ENCODE results near the gene SUPT5H.
"Not testable (repeated sequence)": the region's sequence is repeated elsewhere in the genome, so short reads cannot be mapped to it uniquely, and the experiment has no call there.

SUPT5H gene

DNA sequence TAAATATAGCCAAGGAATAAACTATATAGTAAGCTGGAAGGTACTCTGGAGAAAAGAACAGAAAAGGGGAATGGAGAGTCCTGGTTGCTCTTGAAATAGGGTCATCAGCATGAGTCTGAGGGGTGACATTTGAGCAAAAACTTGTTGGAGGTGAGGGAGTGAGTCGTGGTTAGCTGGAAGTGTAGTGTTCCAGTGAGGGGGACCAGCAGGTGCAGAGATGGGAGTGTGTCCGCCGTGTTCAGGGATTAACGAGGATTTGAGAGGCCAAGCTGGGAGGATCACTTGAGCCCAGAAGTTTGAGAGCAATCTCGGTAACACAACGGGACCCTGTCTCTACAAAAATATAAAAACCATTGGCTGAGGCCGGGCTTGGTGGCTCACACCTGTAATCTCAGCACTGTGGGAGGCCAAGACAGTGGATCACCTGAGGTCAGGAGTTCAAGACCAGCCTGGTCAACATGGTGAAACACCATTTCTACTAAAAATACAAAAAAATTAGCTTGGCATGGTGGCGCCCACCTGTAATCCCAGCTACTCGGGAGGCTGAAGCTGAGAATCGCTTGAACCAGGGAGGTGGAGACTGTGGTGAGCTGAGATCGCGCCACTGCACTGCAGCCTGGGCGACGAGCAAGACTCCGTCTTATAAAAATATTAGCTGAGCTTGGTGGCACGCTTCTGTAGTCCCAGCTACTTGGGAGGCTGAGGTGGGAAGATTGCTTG is 1.1 kb downstream of the SUPT5H start:
- DNase-seq (ENCODE audit: low read depth, low spot score): no peak
- peak overlapping the region; percentile 99 for H3K4me3 ChIP-seq (ENCODE audit: low read length)

- no peak overlapping the region for H3K4me3 ChIP-seq (ENCODE audit: low read length)
- no peak for DNase-seq (ENCODE audit: low read depth, low spot score)
Measured at GRCh38 chr19:39448271-39448670, 2.9 kb downstream of the SUPT5H start.

DNA sequence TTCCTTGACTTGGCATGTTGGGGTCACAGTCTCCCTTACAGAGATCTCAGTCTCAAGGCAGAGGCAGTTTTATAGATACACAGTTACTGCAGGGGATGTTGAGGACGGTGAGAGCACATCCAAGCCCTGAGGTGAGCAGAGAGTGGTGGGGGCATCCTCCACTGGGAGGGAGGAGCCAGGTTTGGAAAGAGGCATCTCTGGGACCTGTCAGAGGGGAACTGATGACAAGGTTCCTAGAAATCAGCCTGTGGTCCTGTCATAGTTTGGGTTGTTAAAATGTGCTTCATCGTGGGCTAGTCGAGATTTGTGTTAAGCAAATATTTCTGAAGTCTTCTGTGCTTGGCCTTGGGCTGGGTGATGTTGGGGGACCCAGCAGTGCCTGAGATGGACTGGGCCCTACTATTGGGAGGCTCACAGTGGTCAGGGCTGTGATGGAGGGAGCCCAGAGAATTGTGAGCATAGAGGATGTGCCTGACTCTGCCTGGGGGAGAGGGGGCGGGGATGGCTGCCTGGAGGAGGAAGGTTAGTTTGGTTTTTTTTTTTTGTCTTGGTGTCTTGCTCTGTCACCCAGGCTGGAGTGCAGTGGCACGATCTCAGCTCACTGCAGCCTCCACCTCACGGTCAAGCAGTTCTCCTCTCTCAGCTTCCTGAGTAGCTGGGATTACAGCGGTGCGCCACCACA is 3.9 kb downstream of the SUPT5H start:
- no peak overlapping the region for H3K4me3 ChIP-seq (ENCODE audit: low read length)
- no peak for DNase-seq (ENCODE audit: low read depth, low spot score)

- H3K4me3 ChIP-seq (ENCODE audit: low read length); DNase-seq (ENCODE audit: low read depth, low spot score): not testable (repeated sequence)
Measured at GRCh38 chr19:39451257-39451656, 5.9 kb downstream of the SUPT5H start.

DNA sequence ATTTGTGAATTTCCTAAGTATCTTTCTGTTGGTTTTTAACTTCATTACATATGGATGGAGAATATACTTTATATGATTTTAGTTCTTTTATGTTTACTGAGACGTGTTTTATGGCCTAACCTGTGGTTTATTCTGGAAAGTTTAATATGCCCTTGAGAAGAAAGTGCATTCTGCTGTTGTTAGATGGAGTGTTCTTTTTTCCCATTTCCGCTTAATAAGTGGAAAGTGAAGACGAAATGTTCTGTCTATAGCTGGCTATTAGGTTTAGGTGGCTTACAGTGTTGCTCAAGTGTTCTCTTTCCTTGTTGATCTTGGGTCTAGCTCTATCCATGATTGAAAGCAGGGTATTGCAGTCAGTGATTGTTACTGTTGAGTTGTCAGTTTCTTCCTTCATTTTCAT is 18.0 kb downstream of the SUPT5H start:
- no peak for DNase-seq (ENCODE audit: low read depth, low spot score)
- H3K4me3 ChIP-seq (ENCODE audit: low read length): no peak overlapping the region

- DNase-seq (ENCODE audit: low read depth, low spot score): no peak
- H3K4me3 ChIP-seq (ENCODE audit: low read length): no peak overlapping the region
Measured at GRCh38 chr19:39465956-39466747, 20.8 kb downstream of the SUPT5H start.

GRCh38 chr19:39467941-39468340 is 22.6 kb downstream of the SUPT5H start:
- no peak overlapping the region for H3K4me3 ChIP-seq (ENCODE audit: low read length)
- no peak for DNase-seq (ENCODE audit: low read depth, low spot score)

DNA sequence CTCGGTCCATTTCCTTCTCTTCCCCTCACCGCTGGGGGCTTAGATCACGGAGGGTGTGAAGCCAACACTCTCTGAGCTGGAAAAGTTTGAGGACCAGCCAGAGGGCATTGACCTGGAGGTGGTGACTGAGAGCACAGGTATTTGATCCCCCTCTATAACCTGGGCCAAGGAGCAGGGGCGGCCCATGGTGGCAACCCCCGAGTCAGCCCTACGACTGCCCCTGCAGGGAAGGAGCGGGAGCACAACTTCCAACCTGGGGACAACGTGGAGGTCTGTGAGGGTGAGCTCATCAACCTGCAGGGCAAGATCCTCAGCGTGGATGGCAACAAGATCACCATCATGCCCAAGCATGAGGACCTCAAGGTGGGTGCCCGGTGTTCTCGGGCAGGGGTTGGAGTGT is 23.7 kb downstream of the SUPT5H start:
- no peak overlapping the region for H3K4me3 ChIP-seq (ENCODE audit: low read length)
- DNase-seq (ENCODE audit: low read depth, low spot score): no peak

DNA sequence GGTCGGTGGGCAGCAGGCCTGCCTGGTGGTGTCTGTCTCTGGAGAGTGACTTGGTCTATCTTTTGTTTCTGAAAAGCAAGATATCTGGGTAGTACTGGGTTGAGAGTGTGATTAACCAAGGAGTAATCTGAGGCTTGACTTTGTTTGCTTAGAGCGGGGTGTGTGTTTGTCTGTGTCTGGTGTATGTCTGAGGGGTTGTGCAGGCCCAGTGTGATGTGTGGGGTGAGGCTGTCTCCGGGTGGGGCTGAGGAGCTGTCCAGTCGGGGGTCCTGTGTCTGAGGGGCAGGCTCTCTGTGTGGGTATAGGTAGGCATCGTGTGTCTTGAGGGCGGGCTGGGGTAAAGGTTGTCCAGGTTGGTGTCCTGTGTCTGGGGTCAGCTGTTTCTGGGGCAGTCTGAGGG is 24.2 kb downstream of the SUPT5H start:
- DNase-seq (ENCODE audit: low read depth, low spot score): no peak
- no peak overlapping the region for H3K4me3 ChIP-seq (ENCODE audit: low read length)

- H3K4me3 ChIP-seq (ENCODE audit: low read length): no peak overlapping the region
- DNase-seq (ENCODE audit: low read depth, low spot score): no peak
Measured at GRCh38 chr19:39470724-39471339, 25.4 kb downstream of the SUPT5H start.

GRCh38 chr19:39471756-39472536 is 26.6 kb downstream of the SUPT5H start:
- no peak for DNase-seq (ENCODE audit: low read depth, low spot score)
- H3K4me3 ChIP-seq (ENCODE audit: low read length): no peak overlapping the region

- no peak for DNase-seq (ENCODE audit: low read depth, low spot score)
- no peak overlapping the region for H3K4me3 ChIP-seq (ENCODE audit: low read length)
Measured at GRCh38 chr19:39472746-39473442, 27.5 kb downstream of the SUPT5H start.

DNA sequence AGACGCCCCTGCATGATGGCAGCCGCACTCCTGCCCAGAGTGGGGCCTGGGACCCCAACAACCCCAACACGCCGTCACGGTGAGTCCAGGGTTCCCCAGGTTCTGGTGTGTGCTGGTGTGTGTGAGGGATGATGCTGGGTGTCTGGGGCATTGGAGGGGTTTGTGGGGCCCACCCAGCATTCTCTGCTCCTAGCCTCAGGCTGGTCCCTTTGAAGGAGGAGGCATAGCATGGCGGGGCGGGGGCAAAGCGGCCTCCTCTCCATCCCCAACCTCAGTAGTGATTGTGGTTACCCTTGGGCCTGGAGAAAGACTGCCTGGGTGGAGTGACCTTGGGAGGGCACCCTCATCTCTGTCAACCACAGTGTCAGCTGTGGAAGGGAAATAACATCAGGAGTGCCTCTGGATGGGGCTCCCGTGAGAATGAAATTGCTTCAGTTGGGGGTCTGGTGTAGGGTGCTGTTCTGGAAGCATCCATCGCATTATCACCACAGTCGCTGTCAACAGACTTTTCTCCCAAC is 28.1 kb downstream of the SUPT5H start:
- H3K4me3 ChIP-seq (ENCODE audit: low read length): no peak overlapping the region
- no peak for DNase-seq (ENCODE audit: low read depth, low spot score)

DNA sequence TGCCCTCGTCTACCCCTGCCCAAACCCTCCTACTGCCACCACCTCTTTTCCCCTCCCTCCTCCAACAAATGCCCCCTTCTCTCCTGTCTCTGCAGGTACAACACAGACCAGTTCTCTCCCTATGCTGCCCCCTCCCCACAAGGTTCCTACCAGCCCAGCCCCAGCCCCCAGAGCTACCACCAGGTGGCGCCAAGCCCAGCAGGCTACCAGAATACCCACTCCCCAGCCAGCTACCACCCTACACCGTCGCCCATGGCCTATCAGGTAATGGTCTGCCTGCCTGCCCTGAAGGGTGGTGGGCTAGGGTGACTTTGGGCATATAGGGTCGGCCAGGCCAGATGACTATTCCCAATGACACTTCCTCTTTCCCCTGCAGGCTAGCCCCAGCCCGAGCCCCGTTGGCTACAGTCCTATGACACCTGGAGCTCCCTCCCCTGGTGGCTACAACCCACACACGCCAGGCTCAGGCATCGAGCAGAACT is 28.8 kb downstream of the SUPT5H start:
- DNase-seq (ENCODE audit: low read depth, low spot score): no peak
- H3K4me3 ChIP-seq (ENCODE audit: low read length): no peak overlapping the region

DNA sequence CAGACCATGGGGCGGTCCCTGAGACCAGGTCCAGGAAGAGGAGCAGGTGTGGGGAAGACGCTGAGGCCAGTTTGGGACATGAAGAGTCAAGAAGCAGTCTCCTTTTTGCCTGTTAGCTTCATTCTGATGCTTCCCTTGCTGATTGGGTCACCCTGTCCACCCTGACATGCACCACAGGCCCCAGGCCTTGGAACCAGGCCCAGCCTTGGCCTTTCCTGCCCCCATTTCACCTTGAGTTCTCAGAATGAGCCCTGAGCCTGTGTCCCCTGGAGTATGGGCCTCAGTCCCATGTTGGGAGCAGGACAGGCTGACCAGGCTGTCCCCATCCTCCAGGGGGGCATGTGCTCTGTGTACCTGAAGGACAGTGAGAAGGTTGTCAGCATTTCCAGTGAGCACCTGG is 30.4 kb downstream of the SUPT5H start:
- no peak overlapping the region for H3K4me3 ChIP-seq (ENCODE audit: low read length)
- DNase-seq (ENCODE audit: low read depth, low spot score): no peak

GRCh38 chr19:39479319-39479801 is 34.0 kb downstream of the SUPT5H start:
- not testable (repeated sequence) for H3K4me3 ChIP-seq (ENCODE audit: low read length)

GRCh38 chr19:39479916-39480315 is 34.5 kb downstream of the SUPT5H start:
- H3K4me3 ChIP-seq (ENCODE audit: low read length): peak overlapping the region; percentile 98
- no peak for DNase-seq (ENCODE audit: low read depth, low spot score)

More at GRCh38 chr19:39479319-39479801, 34.0 kb downstream of the SUPT5H start:
- not testable (repeated sequence) for DNase-seq (ENCODE audit: low read depth, low spot score)

All from Jurkat, Clone E6-1 (cell line).